ENCODE data around the gene RNF157. TPM values are rescaled to one million over a fixed set of nuclear protein-coding genes. Genes with fewer than 3 reads are reported as not detected.
A peak's percentile ranks its signal among the peaks of the same experiment; 100 is the strongest.

RNF157 gene
- 4.6 and 9.4 TPM in 2 replicates for total RNA-seq (2014; rRNA removed; shearing (Covaris generic))

- Histone ChIP-seq H3K36me3 (no peaks in the 10 kb centered on the region), H3K4me1 (replicated peaks) (peaks cover 19% of the 10 kb centered on the region), H3K4me3 (peak within 1 kb of the TSS; percentile 46), H3K27ac (no peak within 1 kb of the TSS), H3K9me3 (replicated peaks) (no peaks in the 10 kb centered on the region), H3K27me3 (replicated peaks) (peaks cover 14% of the 10 kb centered on the region)
- DNase-seq (ENCODE audit: low read depth in 1 of 2, low spot score in 2 of 2), result peak; percentile 60 to 71
These were observed at the start of gene RNF157 for GRCh38 chr17:76240461-76241203. Gene RNF157, minus strand, starts transcription at chr17:76240493. Its CDS starts 253 bp downstream, at chr17:76240240.

- Histone ChIP-seq H3K36me3 (peaks cover 22% of the 10 kb centered on the region), H3K9me3 (replicated peaks) (no peaks in the 10 kb centered on the region), H3K4me1 (replicated peaks) (peaks cover 7% of the 10 kb centered on the region), H3K27me3 (replicated peaks) (no peaks in the 10 kb centered on the region), H3K27ac (no peak overlapping the region), H3K4me3 (no peak overlapping the region)
- no peak for DNase-seq (ENCODE audit: low read depth in 1 of 2, low spot score in 2 of 2)
These were observed 41.5 kb upstream of the RNF157 start for GRCh38 chr17:76281573-76282371.

- Histone ChIP-seq H3K4me1 (replicated peaks) (peaks cover 8% of the 10 kb centered on the region), H3K9me3 (replicated peaks) (no peaks in the 10 kb centered on the region), H3K4me3 (no peak overlapping the region), H3K27me3 (replicated peaks) (no peaks in the 10 kb centered on the region), H3K36me3 (peaks cover 18% of the 10 kb centered on the region), H3K27ac (no peak overlapping the region)
- DNase-seq (ENCODE audit: low read depth in 1 of 2, low spot score in 2 of 2), result no peak
These were observed 40.4 kb upstream of the RNF157 start for GRCh38 chr17:76280650-76281049.

- Histone ChIP-seq H3K36me3 (peaks cover 27% of the 10 kb centered on the region), H3K4me1 (replicated peaks) (peaks cover 8% of the 10 kb centered on the region), H3K9me3 (replicated peaks) (no peaks in the 10 kb centered on the region), H3K4me3 (no peak overlapping the region), H3K27ac (no peak overlapping the region), H3K27me3 (replicated peaks) (no peaks in the 10 kb centered on the region)
- DNase-seq (ENCODE audit: low read depth in 1 of 2, low spot score in 2 of 2), result no peak
These were observed 39.5 kb upstream of the RNF157 start for GRCh38 chr17:76279742-76280287.

- peak; percentile 80 to 92 for DNase-seq (ENCODE audit: low read depth in 1 of 2, low spot score in 2 of 2)
- H3K36me3 ChIP-seq, result peaks cover 31% of the 10 kb centered on the region
- H3K27me3 ChIP-seq (replicated peaks), result no peaks in the 10 kb centered on the region
- no peaks in the 10 kb centered on the region for H3K9me3 ChIP-seq (replicated peaks)
- no peak overlapping the region for H3K27ac ChIP-seq
- peaks cover 8% of the 10 kb centered on the region for H3K4me1 ChIP-seq (replicated peaks)
- H3K4me3 ChIP-seq, result no peak overlapping the region
These were observed 38.9 kb upstream of the RNF157 start for GRCh38 chr17:76278952-76279741.

- no peaks in the 10 kb centered on the region for H3K27me3 ChIP-seq (replicated peaks)
- H3K9me3 ChIP-seq (replicated peaks), result no peaks in the 10 kb centered on the region
- no peak overlapping the region for H3K4me3 ChIP-seq
- peaks cover 8% of the 10 kb centered on the region for H3K4me1 ChIP-seq (replicated peaks)
- no peak overlapping the region for H3K27ac ChIP-seq
- DNase-seq (ENCODE audit: low read depth in 1 of 2, low spot score in 2 of 2), result no peak
- H3K36me3 ChIP-seq, result peaks cover 37% of the 10 kb centered on the region
These were observed 38.1 kb upstream of the RNF157 start for GRCh38 chr17:76278268-76278908.

- Histone ChIP-seq H3K4me3 (no peak overlapping the region), H3K27ac (no peak overlapping the region), H3K27me3 (replicated peaks) (no peaks in the 10 kb centered on the region), H3K36me3 (peaks cover 45% of the 10 kb centered on the region), H3K9me3 (replicated peaks) (peaks cover under 1% of the 10 kb centered on the region; the same call in 1 of the 2 replicates), H3K4me1 (replicated peaks) (peaks cover 8% of the 10 kb centered on the region)
- DNase-seq (ENCODE audit: low read depth in 1 of 2, low spot score in 2 of 2), result no peak
These were observed 37.3 kb upstream of the RNF157 start for GRCh38 chr17:76277300-76278267.

GRCh38 chr17:76276461-76277299 lies 36.4 kb upstream of the RNF157 start:
- no peaks in the 10 kb centered on the region for H3K27me3 ChIP-seq (replicated peaks)
- no peak overlapping the region for H3K4me3 ChIP-seq
- peaks cover 3% of the 10 kb centered on the region; the same call in 1 of the 2 replicates for H3K9me3 ChIP-seq (replicated peaks)
- DNase-seq (ENCODE audit: low read depth in 1 of 2, low spot score in 2 of 2), result no peak
- peaks cover 54% of the 10 kb centered on the region for H3K36me3 ChIP-seq
- peaks cover 8% of the 10 kb centered on the region for H3K4me1 ChIP-seq (replicated peaks)
- H3K27ac ChIP-seq, result no peak overlapping the region

GRCh38 chr17:76276069-76276431 lies 35.8 kb upstream of the RNF157 start:
- Histone ChIP-seq H3K4me3 (no peak overlapping the region), H3K36me3 (peaks cover 60% of the 10 kb centered on the region), H3K27me3 (replicated peaks) (no peaks in the 10 kb centered on the region), H3K27ac (no peak overlapping the region), H3K9me3 (replicated peaks) (peaks cover 3% of the 10 kb centered on the region; the same call in 1 of the 2 replicates), H3K4me1 (replicated peaks) (peaks cover 8% of the 10 kb centered on the region)
- DNase-seq (ENCODE audit: low read depth in 1 of 2, low spot score in 2 of 2), result no peak

GRCh38 chr17:76275382-76276068 lies 35.2 kb upstream of the RNF157 start:
- Histone ChIP-seq H3K4me3 (no peak overlapping the region), H3K36me3 (peaks cover 65% of the 10 kb centered on the region), H3K27ac (no peak overlapping the region), H3K27me3 (replicated peaks) (no peaks in the 10 kb centered on the region), H3K4me1 (replicated peaks) (peaks cover 8% of the 10 kb centered on the region), H3K9me3 (replicated peaks) (peaks cover 3% of the 10 kb centered on the region; the same call in 1 of the 2 replicates)
- no peak for DNase-seq (ENCODE audit: low read depth in 1 of 2, low spot score in 2 of 2)
